Mesenchymal stem cell (in vitro differentiated cells and primary cell): ENCODE results near the gene PEDS1.

Source experiments
- DNase-seq: peaks from one replicate; pipeline ENCODE4 v3.0.0-alpha.2; 2013
- H2AFZ ChIP-seq: one replicate; pipeline ENCODE4 v1.6.1; 2013; ENCODE audit warnings: low read depth, mild to moderate bottlenecking, control low read depth, inconsistent platforms, low read length, moderate library complexity
- H2AK5ac ChIP-seq: 2 replicates; pipeline ENCODE4 v1.6.1; 2013; ENCODE audit warnings: low read length, moderate library complexity, mild to moderate bottlenecking, inconsistent platforms; ENCODE audit not compliant: severe bottlenecking
- H2BK120ac ChIP-seq: one replicate; pipeline ENCODE4 v1.6.1; 2013; ENCODE audit warnings: low read depth, mild to moderate bottlenecking, inconsistent platforms, low read length, moderate library complexity
- H2BK12ac ChIP-seq, 2 experiments: one replicate each; pipeline ENCODE4 v1.6.1; 2013; ENCODE audit warnings: inconsistent platforms in 2 of 2, low read length in 2 of 2, mild to moderate bottlenecking in 2 of 2, moderate library complexity in 2 of 2, control low read depth in 1 of 2
- H2BK15ac ChIP-seq: one replicate; pipeline ENCODE4 v1.6.1; 2013; ENCODE audit warnings: mild to moderate bottlenecking, low read depth, inconsistent platforms; ENCODE audit not compliant: poor library complexity, severe bottlenecking
- H2BK5ac ChIP-seq: 2 replicates; pipeline ENCODE4 v1.6.1; 2013; ENCODE audit warnings: low read depth, mild to moderate bottlenecking, low read length, control low read depth, inconsistent platforms; ENCODE audit not compliant: poor library complexity, severe bottlenecking
- H3K14ac ChIP-seq, 2 experiments: one replicate each; pipeline ENCODE4 v1.6.1; 2013; ENCODE audit warnings: inconsistent platforms in 2 of 2, low read length in 2 of 2, control low read depth in 1 of 2, mild to moderate bottlenecking in 1 of 2, moderate library complexity in 1 of 2
- H3K18ac ChIP-seq, 2 experiments: one replicate each; pipeline ENCODE4 v1.6.1; 2013; ENCODE audit warnings: inconsistent platforms in 2 of 2, low read length in 2 of 2, control low read depth in 1 of 2, low read depth in 1 of 2, mild to moderate bottlenecking in 1 of 2
- H3K23ac ChIP-seq, 2 experiments: one replicate each; pipeline ENCODE4 v1.6.1; 2013; ENCODE audit warnings: inconsistent platforms in 2 of 2, low read length in 2 of 2, mild to moderate bottlenecking in 2 of 2, moderate library complexity in 2 of 2, control low read depth in 1 of 2
- H3K27ac ChIP-seq: 2 replicates; pipeline ENCODE4 v1.5.1; 2013; ENCODE audit warnings: mild to moderate bottlenecking, moderate library complexity, low read length, control low read depth, inconsistent platforms; ENCODE audit not compliant: poor library complexity, severe bottlenecking
- H3K27me3 ChIP-seq, 2 experiments: 2 replicates each; pipeline versions ENCODE4 v1.6.1 to v1.7.0; 2013; ENCODE audit warnings: low read length in 2 of 2, mild to moderate bottlenecking in 2 of 2, moderate library complexity in 2 of 2, control low read depth in 1 of 2, inconsistent platforms in 1 of 2; ENCODE audit not compliant: control insufficient read depth in 1 of 2, insufficient read depth in 1 of 2
- H3K36me3 ChIP-seq, 2 experiments: 2 replicates each; pipeline versions ENCODE4 v1.6.1 to v1.7.0; 2013; ENCODE audit warnings: low read length in 2 of 2, control low read depth in 1 of 2, inconsistent platforms in 1 of 2, low read depth in 1 of 2, mild to moderate bottlenecking in 1 of 2; ENCODE audit not compliant: insufficient read depth in 2 of 2, control insufficient read depth in 1 of 2
- H3K4ac ChIP-seq, 2 experiments: one replicate each; pipeline ENCODE4 v1.6.1; 2013; ENCODE audit warnings: inconsistent platforms in 2 of 2, low read length in 2 of 2, mild to moderate bottlenecking in 2 of 2, moderate library complexity in 2 of 2, control low read depth in 1 of 2, low read depth in 1 of 2
- H3K4me1 ChIP-seq: 2 replicates; pipeline ENCODE4 v1.6.1; 2013; ENCODE audit warnings: low read depth, low read length, control low read depth; ENCODE audit not compliant: control insufficient read depth, insufficient read depth
- H3K4me2 ChIP-seq: 2 replicates; pipeline ENCODE4 v1.6.1; 2013; ENCODE audit warnings: low read length, mild to moderate bottlenecking, inconsistent platforms; ENCODE audit not compliant: poor library complexity, severe bottlenecking
- H3K4me3 ChIP-seq, 2 experiments: 2 replicates each; pipeline versions ENCODE4 v1.5.1 to v1.7.0; 2013; ENCODE audit warnings: low read length in 2 of 2, mild to moderate bottlenecking in 2 of 2, control low read depth in 1 of 2, low read depth in 1 of 2; ENCODE audit not compliant: insufficient read depth in 1 of 2
- H3K79me1 ChIP-seq: replicated peaks from 2 replicates; pipeline ENCODE4 v1.6.1; 2013; ENCODE audit warnings: mild to moderate bottlenecking, control low read depth, low read length, inconsistent platforms; ENCODE audit not compliant: poor library complexity, severe bottlenecking
- H3K9ac ChIP-seq: 2 replicates; pipeline ENCODE4 v1.7.0; 2013; ENCODE audit warnings: mild to moderate bottlenecking, low read length, moderate library complexity
- H3K9me3 ChIP-seq: 2 replicates; pipeline ENCODE4 v1.7.0; 2013; ENCODE audit warnings: mild to moderate bottlenecking, low read length; ENCODE audit not compliant: control insufficient read depth
- H4K8ac ChIP-seq: one replicate; pipeline ENCODE4 v1.6.1; 2013; ENCODE audit warnings: inconsistent platforms, mild to moderate bottlenecking, low read length, moderate library complexity
- H4K91ac ChIP-seq: one replicate; pipeline ENCODE4 v1.6.1; 2013; ENCODE audit warnings: mild to moderate bottlenecking, low read length, inconsistent platforms
- WGBS: methylation state at CpG from one replicate; pipeline ENCODE4 v1.1.7; 2013; ENCODE audit warnings: mixed read lengths; 5-methylcytosine and 5-hydroxymethylcytosine counted together

Gene PEDS1

GRCh38 chr20:50196896-50197295, 43.4 kb upstream of the PEDS1 start:
- Histone ChIP-seq H2BK15ac (no peak overlapping the region), H3K9me3 (peaks cover 8% of the 10 kb centered on the region), H3K14ac (no peak overlapping the region), H4K8ac (peak overlapping the region; percentile 55), H3K79me1 (peaks cover 10% of the 10 kb centered on the region), H3K27ac (no peak overlapping the region), H3K4me2 (no peak overlapping the region), H2AFZ (no peak overlapping the region), H3K23ac (no peak overlapping the region), H3K36me3 (peaks cover 17 to 43% of the 10 kb centered on the region in 2 experiments), H3K4me3 (no peak overlapping the region), H2BK12ac (peak overlapping the region; percentile 18 to 23), H2BK5ac (no peak overlapping the region), H3K4ac (peak overlapping the region in 1 of 2 experiments; percentile 22), H3K4me1 (peaks cover 25% of the 10 kb centered on the region), H4K91ac (no peak overlapping the region), H3K9ac (peak overlapping the region; percentile 13), H2BK120ac (no peak overlapping the region), H3K18ac (peak overlapping the region in 1 of 2 experiments; percentile 41), H2AK5ac (no peak overlapping the region), H3K27me3 (no peaks in the 10 kb centered on the region)
- no peak for DNase-seq
- WGBS = 93% methylated on average over 6 of the region's 6 CpGs

GRCh38 chr20:50196248-50196647, 42.7 kb upstream of the PEDS1 start:
- no peak overlapping the region for H4K91ac ChIP-seq
- H3K9ac ChIP-seq = peak overlapping the region; percentile 99
- 91% methylated on average over 4 of the region's 4 CpGs for WGBS

GRCh38 chr20:50195524-50196120, 42.1 kb upstream of the PEDS1 start:
- peak overlapping the region; percentile 99 for H3K9ac ChIP-seq

More at GRCh38 chr20:50196248-50196647, 42.7 kb upstream of the PEDS1 start:
- Histone ChIP-seq H2BK120ac (no peak overlapping the region), H3K14ac (no peak overlapping the region), H2BK15ac (no peak overlapping the region), H3K9me3 (peaks cover 8% of the 10 kb centered on the region), H2AFZ (no peak overlapping the region), H3K23ac (no peak overlapping the region), H2AK5ac (no peak overlapping the region), H3K27me3 (no peaks in the 10 kb centered on the region), H3K79me1 (peaks cover 10% of the 10 kb centered on the region), H3K4me1 (peaks cover 25% of the 10 kb centered on the region), H2BK5ac (no peak overlapping the region), H3K27ac (no peak overlapping the region), H3K36me3 (peaks cover 17 to 43% of the 10 kb centered on the region in 2 experiments), H3K18ac (no peak overlapping the region), H4K8ac (peak overlapping the region; percentile 56), H3K4ac (no peak overlapping the region), H3K4me2 (no peak overlapping the region), H2BK12ac (no peak overlapping the region), H3K4me3 (no peak overlapping the region)
- DNase-seq = peak; percentile 34

GRCh38 chr20:50194831-50195523, 41.5 kb upstream of the PEDS1 start:
- H3K4me3 ChIP-seq = peak overlapping the region in 1 of 2 experiments; percentile 99
- H3K27ac ChIP-seq = no peak overlapping the region
- peak overlapping the region in 1 of 2 experiments; percentile 83 for H3K4ac ChIP-seq
- H2BK12ac ChIP-seq = peak overlapping the region in 1 of 2 experiments; percentile 28
- no peak overlapping the region for H2AK5ac ChIP-seq
- WGBS = 66% methylated on average over 7 of the region's 8 CpGs
- no peak overlapping the region for H2BK15ac ChIP-seq
- H3K23ac ChIP-seq = peak overlapping the region in 1 of 2 experiments; percentile 44
- H3K4me1 ChIP-seq = peaks cover 25% of the 10 kb centered on the region
- peaks cover 17 to 43% of the 10 kb centered on the region in 2 experiments for H3K36me3 ChIP-seq
- H3K18ac ChIP-seq = peak overlapping the region in 1 of 2 experiments; percentile 69
- H2BK5ac ChIP-seq = no peak overlapping the region
- peak overlapping the region in 1 of 2 experiments; percentile 3 for H3K14ac ChIP-seq
- peak overlapping the region; percentile 79 for H4K8ac ChIP-seq
- H4K91ac ChIP-seq = no peak overlapping the region
- no peak overlapping the region for H2AFZ ChIP-seq
- peak overlapping the region; percentile 99 for H3K9ac ChIP-seq
- no peak overlapping the region for H2BK120ac ChIP-seq
- no peaks in the 10 kb centered on the region for H3K27me3 ChIP-seq
- peak; percentile 63 for DNase-seq
- peaks cover 10% of the 10 kb centered on the region for H3K79me1 ChIP-seq
- H3K9me3 ChIP-seq = peaks cover 8% of the 10 kb centered on the region
- H3K4me2 ChIP-seq = no peak overlapping the region

More at GRCh38 chr20:50195524-50196120, 42.1 kb upstream of the PEDS1 start:
- H2AFZ ChIP-seq = no peak overlapping the region
- no peak overlapping the region for H2BK5ac ChIP-seq
- H3K27ac ChIP-seq = no peak overlapping the region
- H3K9me3 ChIP-seq = peaks cover 8% of the 10 kb centered on the region
- H3K4me1 ChIP-seq = peaks cover 25% of the 10 kb centered on the region
- no peak overlapping the region for H4K91ac ChIP-seq
- no peak overlapping the region for H2AK5ac ChIP-seq
- no peak overlapping the region for H3K23ac ChIP-seq
- WGBS = 86% methylated on average over 13 of the region's 13 CpGs
- H3K4ac ChIP-seq = no peak overlapping the region
- peak; percentile 28 for DNase-seq
- H2BK120ac ChIP-seq = no peak overlapping the region
- H2BK12ac ChIP-seq = no peak overlapping the region
- peaks cover 17 to 43% of the 10 kb centered on the region in 2 experiments for H3K36me3 ChIP-seq
- no peak overlapping the region for H4K8ac ChIP-seq
- no peak overlapping the region for H2BK15ac ChIP-seq
- H3K4me2 ChIP-seq = no peak overlapping the region
- H3K14ac ChIP-seq = peak overlapping the region in 1 of 2 experiments; percentile 3
- H3K79me1 ChIP-seq = peaks cover 10% of the 10 kb centered on the region
- peak overlapping the region in 1 of 2 experiments; percentile 99 for H3K4me3 ChIP-seq
- H3K27me3 ChIP-seq = no peaks in the 10 kb centered on the region
- H3K18ac ChIP-seq = peak overlapping the region; percentile 9 to 28
